HepG2 (cell line): ENCODE results near the gene CCDC88B. TPM values are rescaled to one million over a fixed set of nuclear protein-coding genes. Genes with fewer than 3 reads are reported as not detected.

ENCODE experiments used
- ATF2 ChIP-seq: sonication (generic); formaldehyde crosslinking; IDR thresholded peaks from 2 replicates; pipeline ENCODE4 v1.4.0; 2020; ENCODE audit warnings: missing genetic modification reagents
- DPF2 ChIP-seq: sonication (generic); formaldehyde crosslinking; IDR thresholded peaks from 2 replicates; pipeline ENCODE4 v1.4.0; 2020; ENCODE audit warnings: mild to moderate bottlenecking, low read depth, missing genetic modification reagents, borderline replicate concordance
- GMEB1 ChIP-seq: sonication (generic); formaldehyde crosslinking; IDR thresholded peaks from 2 replicates; pipeline ENCODE4 v1.5.1; 2020; ENCODE audit warnings: missing genetic modification reagents, mild to moderate bottlenecking, borderline replicate concordance
- IRF9 ChIP-seq: sonication (generic); formaldehyde crosslinking; IDR thresholded peaks from 2 replicates; pipeline ENCODE4 v1.8.0; 2022; ENCODE audit warnings: missing genetic modification reagents, mild to moderate bottlenecking, borderline replicate concordance
- JUN ChIP-seq: sonication (generic); formaldehyde crosslinking; IDR thresholded peaks from 2 replicates; pipeline ENCODE4 v1.4.0; 2020; ENCODE audit warnings: mild to moderate bottlenecking, missing genetic modification reagents
- MYC ChIP-seq: sonication (generic); formaldehyde crosslinking; IDR thresholded peaks from 2 replicates; pipeline ENCODE4 v1.9.0; 2021; ENCODE audit warnings: missing genetic modification reagents, borderline replicate concordance
- PAF1 ChIP-seq: IDR thresholded peaks from 2 replicates; pipeline ENCODE4 v1.6.1; 2016; ENCODE audit warnings: missing genetic modification reagents, missing compliant biosample characterization
- REXO4 ChIP-seq: sonication (generic); formaldehyde crosslinking; IDR thresholded peaks from 2 replicates; pipeline ENCODE4 v1.8.0; 2022; ENCODE audit warnings: missing genetic modification reagents, mild to moderate bottlenecking, borderline replicate concordance
- SAP130 ChIP-seq: IDR thresholded peaks from 2 replicates; pipeline ENCODE4 v1.6.1; 2016; ENCODE audit warnings: low read depth
- STAT5B ChIP-seq: sonication (generic); formaldehyde crosslinking; IDR thresholded peaks from 2 replicates; pipeline ENCODE4 v1.4.0; 2020; ENCODE audit warnings: missing genetic modification reagents
- ZSCAN30 ChIP-seq: sonication (generic); formaldehyde crosslinking; IDR thresholded peaks from 2 replicates; pipeline ENCODE4 v1.5.0; 2020; ENCODE audit warnings: mild to moderate bottlenecking, missing genetic modification reagents
- polyA plus RNA-seq, 8 experiments: library from polyadenylated mRNA; depleted of rRNA in 3 of 8; stranded (reverse) in 7 of 8; unstranded in 1 of 8; fragments of >200 nt; fragmentation: Illumina TruSeq in 4 of 8; extraction: Trizol in 4 of 8; gene quantifications; 2 replicates each; pipeline versions ENCODE4 v1.2.1 to v1.2.3, GENCODE V29; 2011 to 2016; ENCODE audit warnings: low read depth in 4 of 8, missing spikeins in 1 of 8, mixed read lengths in 1 of 8; ENCODE audit not compliant: insufficient read depth in 1 of 8
- total RNA-seq, 5 experiments: library from RNA; depleted of rRNA; stranded (reverse); fragments of >200 nt; fragmentation: Illumina TruSeq; extraction: Trizol; gene quantifications; 2 replicates each; pipeline ENCODE4 v1.2.3, GENCODE V29; 2016; ENCODE audit warnings: low read depth in 1 of 5
- TF ChIP-seq, protein P1 (sequence below): IDR thresholded peaks from 2 replicates; pipeline ENCODE4 v1.6.1; 2016; ENCODE audit warnings: low read depth, control low read depth
- TF ChIP-seq, protein P2 (sequence below), 2 experiments: fragments of 450-650 bp in 1 of 2; sonication (generic) in 1 of 2; formaldehyde crosslinking in 1 of 2; IDR thresholded peaks; 2 replicates each; pipeline versions ENCODE4 v1.6.1 to v1.8.0; 2016 to 2022; ENCODE audit warnings: antibody characterized with exemption in 1 of 2, mild to moderate bottlenecking in 1 of 2, missing genetic modification reagents in 1 of 2

Gene CCDC88B
- total and polyA plus RNA-seq, 2 of the 13 experiments (the other 11 are each of a cell fraction or from before 2014, with no cell fraction given) = 3.6 to 4.8 TPM

GRCh38 chr11:64331569-64332371, 8.2 kb upstream of the CCDC88B start (continued):
- no peak for TF ChIP-seq GMEB1 (CRISPR knock-in tag)
- TF ChIP-seq, protein P1, sequence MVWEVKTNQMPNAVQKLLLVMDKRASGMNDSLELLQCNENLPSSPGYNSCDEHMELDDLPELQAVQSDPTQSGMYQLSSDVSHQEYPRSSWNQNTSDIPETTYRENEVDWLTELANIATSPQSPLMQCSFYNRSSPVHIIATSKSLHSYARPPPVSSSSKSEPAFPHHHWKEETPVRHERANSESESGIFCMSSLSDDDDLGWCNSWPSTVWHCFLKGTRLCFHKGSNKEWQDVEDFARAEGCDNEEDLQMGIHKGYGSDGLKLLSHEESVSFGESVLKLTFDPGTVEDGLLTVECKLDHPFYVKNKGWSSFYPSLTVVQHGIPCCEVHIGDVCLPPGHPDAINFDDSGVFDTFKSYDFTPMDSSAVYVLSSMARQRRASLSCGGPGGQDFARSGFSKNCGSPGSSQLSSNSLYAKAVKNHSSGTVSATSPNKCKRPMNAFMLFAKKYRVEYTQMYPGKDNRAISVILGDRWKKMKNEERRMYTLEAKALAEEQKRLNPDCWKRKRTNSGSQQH = no peak
- no peak for TF ChIP-seq REXO4 (CRISPR knock-in tag)
- no peak for TF ChIP-seq MYC (CRISPR knock-in tag)
- 0 out of 2 replicates have a peak, but pooled peaks have one; percentile 21 for TF ChIP-seq IRF9 (CRISPR knock-in tag)
- TF ChIP-seq, protein P2, sequence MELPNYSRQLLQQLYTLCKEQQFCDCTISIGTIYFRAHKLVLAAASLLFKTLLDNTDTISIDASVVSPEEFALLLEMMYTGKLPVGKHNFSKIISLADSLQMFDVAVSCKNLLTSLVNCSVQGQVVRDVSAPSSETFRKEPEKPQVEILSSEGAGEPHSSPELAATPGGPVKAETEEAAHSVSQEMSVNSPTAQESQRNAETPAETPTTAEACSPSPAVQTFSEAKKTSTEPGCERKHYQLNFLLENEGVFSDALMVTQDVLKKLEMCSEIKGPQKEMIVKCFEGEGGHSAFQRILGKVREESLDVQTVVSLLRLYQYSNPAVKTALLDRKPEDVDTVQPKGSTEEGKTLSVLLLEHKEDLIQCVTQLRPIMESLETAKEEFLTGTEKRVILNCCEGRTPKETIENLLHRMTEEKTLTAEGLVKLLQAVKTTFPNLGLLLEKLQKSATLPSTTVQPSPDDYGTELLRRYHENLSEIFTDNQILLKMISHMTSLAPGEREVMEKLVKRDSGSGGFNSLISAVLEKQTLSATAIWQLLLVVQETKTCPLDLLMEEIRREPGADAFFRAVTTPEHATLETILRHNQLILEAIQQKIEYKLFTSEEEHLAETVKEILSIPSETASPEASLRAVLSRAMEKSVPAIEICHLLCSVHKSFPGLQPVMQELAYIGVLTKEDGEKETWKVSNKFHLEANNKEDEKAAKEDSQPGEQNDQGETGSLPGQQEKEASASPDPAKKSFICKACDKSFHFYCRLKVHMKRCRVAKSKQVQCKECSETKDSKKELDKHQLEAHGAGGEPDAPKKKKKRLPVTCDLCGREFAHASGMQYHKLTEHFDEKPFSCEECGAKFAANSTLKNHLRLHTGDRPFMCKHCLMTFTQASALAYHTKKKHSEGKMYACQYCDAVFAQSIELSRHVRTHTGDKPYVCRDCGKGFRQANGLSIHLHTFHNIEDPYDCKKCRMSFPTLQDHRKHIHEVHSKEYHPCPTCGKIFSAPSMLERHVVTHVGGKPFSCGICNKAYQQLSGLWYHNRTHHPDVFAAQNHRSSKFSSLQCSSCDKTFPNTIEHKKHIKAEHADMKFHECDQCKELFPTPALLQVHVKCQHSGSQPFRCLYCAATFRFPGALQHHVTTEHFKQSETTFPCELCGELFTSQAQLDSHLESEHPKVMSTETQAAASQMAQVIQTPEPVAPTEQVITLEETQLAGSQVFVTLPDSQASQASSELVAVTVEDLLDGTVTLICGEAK (IDR thresholded peaks at IDR 0.05) = no peak
- TF ChIP-seq, protein P2 (CRISPR knock-in tag; IDR thresholded peaks at IDR 0.05) = no peak
- no peak for TF ChIP-seq ATF2 (CRISPR knock-in tag)
- TF ChIP-seq STAT5B (CRISPR knock-in tag) = no peak
- TF ChIP-seq ZSCAN30 (CRISPR knock-in tag) = no peak
- no peak for TF ChIP-seq PAF1 (CRISPR knock-in tag)
- peak; percentile 45; the same call in 1 of the 2 replicates for TF ChIP-seq SAP130 (CRISPR knock-in tag)
- TF ChIP-seq JUN (CRISPR knock-in tag) = no peak
- TF ChIP-seq DPF2 (CRISPR knock-in tag) = no peak
